ENCODE data around the gene TNNT1.
"Not testable (repeated sequence)": the region's sequence is repeated elsewhere in the genome, so short reads cannot be mapped to it uniquely, and the experiment has no call there.

Gene TNNT1

DNA sequence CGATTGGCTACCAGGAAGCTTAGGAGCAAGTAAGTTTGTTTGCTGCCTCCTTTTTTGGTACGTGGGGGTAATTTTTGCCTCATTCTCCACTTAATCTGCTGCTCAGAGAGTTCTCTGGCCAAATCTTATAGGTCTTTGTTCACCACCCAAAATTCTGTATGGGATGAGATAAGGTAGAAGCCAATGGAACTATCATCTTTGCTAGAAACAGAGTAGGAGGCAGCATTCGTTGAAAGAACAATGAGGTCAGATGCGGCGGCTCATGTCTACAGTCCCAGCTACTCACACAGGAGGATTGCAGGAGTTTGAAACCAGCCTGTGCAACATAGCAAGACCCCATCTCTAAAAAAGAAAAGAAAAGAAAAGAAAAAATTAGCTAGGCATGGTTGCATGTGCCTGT is 22.4 kb upstream of the TNNT1 start:
- no peak for FAIRE-seq
- no peak for DNase-seq (ENCODE audit: insufficient read length, low spot score)

DNA sequence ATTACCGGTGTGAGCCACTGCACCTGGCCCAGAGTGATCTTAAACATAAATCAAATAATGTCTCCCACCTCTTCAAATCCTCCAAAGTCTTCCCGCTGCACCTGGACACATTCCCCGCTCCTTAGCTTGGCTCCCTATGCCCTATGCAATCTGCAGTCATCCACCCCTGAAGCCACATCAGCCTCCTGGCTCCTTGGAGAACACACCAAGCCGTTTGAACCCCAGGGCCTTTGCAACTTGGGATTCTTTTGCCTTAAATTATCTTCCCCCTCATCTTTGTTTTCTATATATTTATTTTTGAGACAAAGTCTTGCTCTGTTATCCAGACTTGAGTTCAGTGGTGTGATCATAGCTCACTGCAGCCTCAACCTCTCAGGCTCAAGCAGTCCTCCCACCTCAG is 20.1 kb upstream of the TNNT1 start:
- no peak for FAIRE-seq
- DNase-seq (ENCODE audit: insufficient read length, low spot score): no peak

DNA sequence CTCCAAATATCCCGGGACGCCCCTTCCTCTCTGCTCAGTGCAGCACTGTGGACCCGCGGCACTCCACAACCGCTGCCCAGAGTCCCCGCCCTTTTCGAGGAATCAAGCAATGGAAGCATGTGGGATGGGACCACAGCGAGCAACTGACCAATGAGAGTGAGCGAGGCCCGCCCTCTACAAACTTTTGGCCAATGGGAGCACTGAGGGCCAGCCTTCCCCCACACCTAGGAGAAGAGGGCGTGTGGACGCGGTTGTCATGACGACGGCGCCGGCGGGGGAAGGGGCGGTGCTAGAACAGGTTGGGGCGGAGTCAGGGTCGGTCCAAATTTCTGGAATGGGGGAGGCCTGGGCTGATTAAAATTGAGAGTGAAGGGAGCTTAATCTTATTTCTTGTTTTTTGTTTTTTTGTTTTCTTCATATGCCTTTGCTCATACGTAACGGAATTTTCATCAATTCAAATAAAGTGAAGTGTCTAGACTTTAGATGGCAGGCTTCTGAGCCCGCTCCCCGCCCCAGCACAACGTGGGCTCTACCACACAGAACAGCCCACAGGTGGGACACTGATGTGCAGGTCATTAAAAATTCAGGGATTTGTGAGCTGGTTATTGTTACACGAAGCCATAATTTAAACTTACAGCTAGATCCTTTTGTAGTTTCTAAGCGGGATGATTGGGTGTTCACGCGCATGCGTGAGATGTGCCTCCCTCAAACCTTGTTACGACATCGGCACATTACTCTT is 17.7 kb upstream of the TNNT1 start, which contains the start of gene DNAAF3:
Gene DNAAF3, minus strand, starts transcription at position 84 of the 739 bp plus-strand sequence. CDS start 200 bp downstream, outside the sequence.
- peak; percentile 93 for FAIRE-seq

DNA sequence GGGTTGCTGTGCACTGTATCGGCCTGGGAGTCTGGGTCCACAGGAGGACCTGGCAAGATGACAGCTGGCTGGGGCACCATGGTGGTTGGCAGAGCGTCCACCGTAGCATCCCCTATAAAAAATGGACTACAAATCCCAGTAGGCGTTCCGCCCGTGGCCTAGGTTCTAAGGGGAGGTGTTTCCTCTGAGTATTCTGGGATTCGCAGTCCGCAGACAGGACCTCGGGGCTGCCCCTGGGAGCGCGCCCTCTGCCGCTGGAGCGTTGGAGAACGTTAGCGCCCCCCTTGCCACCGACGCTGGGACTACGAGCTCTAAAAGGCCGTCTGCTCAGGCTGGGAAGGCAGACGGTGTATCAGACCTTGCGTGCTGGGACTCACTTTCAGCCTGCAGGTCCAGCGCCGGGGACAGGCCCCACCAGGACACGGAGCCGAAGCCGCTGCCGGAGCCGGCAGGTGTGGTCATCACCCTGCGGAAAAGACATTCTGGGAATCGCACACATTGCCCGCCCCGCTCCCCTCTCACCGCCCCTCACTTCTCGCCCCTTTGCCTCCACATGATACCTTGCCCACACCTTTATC is 17.0 kb upstream of the TNNT1 start:
- DNase-seq (ENCODE audit: insufficient read length, low spot score): peak; percentile 58
- no peak for FAIRE-seq

More for the DNA sequence above, 17.7 kb upstream of the TNNT1 start, which contains the start of gene DNAAF3:
- DNase-seq (ENCODE audit: insufficient read length, low spot score): peak; percentile 97

DNA sequence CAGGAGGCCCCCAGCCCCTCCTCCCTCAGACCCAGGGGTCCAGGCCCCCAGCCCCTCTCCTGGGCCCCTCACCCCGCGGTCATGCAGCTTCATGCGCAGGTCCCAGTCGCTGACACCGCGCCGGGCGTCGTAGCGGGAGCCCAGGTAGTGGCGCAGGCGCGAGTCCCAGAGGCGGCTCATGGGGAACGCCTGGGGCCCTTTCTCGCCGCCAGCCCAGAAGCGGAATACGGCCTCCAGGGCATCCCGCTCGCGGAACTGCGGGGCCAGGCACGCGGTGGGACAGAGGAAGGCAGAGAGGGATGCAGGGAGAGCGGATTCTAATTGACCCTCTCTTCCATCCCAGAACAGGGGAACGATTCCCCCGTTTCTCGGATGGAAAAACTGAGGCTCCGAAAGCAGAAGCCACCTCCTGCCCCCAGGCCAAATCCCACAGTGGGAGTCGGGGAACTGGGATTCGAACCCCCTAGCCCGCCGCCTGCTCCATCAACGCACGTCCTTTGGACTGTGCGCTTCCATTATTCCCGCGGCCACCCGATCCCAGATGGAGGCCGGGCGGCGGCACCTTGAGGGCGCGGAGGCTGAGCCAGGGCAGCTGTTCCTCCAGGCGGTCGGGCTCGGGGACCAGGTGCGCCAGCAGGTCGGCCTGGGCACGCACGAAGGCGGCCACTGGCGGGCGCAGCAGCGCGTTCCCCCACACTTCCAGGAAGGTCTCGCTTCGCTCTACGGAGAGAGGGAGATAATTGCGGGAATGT is 12.7 kb upstream of the TNNT1 start:
- no peak for FAIRE-seq

DNA sequence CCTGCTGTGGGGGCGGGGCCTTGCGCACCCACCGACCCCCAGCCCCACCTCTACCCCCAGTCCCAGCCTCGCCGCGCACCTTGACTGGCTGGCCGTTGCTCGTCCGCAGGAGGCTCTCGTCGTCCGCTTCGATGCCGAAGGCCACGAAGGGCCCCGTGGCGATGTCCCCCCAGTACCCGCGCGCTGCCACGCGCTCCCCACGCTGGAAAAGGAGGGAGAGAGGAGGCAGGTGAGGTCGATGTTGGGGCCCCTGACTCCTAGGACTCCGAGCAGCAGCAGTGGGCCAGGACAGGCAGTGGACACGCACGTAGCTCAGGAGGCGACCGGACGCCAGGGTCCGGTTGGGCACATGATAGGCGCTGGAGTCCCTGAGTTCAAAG is 12.0 kb upstream of the TNNT1 start:
- FAIRE-seq (no peak), DNase-seq (ENCODE audit: insufficient read length, low spot score) (no peak)

More for the DNA sequence above, 12.7 kb upstream of the TNNT1 start:
- DNase-seq (ENCODE audit: insufficient read length, low spot score): no peak

DNA sequence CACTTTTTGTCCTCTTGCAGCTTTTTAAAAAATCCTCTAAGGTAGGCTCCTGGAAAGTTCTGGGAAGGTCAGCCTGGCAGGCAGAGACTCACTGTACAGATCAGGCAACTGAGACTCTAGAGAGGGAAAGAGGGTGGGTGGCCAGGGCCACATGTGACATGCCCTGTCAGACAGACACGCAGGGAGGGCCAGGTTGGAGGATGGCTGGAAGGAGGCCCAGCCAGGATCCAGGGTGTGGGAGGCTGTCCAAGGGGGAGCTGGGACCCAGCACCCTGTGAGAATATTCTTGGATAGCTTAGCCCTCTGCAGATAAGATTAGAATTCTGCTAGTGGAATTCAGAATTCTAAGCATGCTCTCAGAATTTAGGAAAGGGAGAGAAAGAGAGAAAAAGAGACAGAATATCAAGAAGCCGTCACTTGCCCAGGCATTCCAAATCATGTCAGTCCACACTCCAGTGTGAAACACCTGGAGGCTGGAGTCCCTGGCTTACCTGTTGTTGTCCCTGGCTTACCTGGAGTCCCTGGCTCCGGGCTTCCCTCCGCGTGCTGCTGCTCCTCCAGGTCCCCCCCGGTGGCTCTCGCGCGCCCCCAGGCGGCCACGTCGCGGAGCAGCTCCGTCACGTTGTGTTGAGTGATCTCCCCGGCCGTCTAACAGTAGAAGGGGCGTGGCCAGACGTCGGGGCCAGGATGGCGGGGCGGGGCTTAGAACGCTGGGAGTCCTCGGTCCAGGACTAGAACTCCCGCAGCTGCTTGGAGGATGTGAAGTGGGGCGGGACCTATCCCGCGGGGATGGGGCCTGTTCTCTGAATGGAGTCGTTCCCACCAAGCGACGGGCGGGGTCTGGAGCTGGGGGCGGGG is 11.4 kb upstream of the TNNT1 start:
- FAIRE-seq (peak; percentile 89), DNase-seq (ENCODE audit: insufficient read length, low spot score) (peak; percentile 98)

DNA sequence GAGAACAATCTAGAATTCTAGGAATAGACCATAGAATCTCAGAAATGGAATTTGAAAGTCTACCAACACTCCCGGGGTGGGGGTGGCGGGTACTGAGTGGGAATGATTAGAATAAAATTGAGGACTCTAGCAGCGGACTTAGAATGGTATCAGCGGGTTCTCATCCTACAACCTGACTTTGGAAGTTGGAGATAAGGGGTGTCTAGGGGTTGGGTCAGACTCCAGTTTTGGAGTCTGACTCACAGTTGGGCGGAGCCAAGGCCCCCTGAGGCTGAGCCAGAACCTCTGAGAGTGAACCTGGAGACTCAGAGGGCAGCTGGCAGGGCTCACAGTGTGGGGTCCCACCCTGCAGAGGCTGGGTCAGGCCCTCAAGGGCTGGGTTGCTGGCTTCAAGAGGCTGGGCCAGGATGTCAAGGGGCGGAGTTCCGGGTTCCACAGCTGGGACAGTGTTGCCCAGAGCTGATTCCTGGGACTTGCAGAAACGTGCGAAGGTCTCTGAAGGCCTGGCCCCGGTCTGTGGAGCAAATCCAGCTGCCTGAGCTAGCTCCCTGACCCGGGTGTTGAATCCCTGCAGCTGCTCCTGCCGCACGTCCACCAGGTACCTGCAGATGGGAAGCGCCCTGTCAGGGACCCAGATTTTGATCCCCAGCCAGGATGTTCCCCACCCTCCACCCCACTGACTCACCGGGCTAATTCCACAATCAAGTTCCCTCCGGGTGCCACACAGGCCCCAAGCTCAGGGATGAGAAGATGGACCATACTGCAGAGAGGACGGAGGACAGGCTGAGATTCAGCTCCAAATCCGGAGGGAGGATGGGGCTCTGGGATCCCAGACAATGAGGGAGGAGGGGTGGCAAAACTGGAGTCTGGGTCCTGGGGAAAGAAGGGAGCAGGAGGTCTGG is 10.1 kb upstream of the TNNT1 start:
- DNase-seq (ENCODE audit: insufficient read length, low spot score): no peak
- FAIRE-seq: no peak

DNA sequence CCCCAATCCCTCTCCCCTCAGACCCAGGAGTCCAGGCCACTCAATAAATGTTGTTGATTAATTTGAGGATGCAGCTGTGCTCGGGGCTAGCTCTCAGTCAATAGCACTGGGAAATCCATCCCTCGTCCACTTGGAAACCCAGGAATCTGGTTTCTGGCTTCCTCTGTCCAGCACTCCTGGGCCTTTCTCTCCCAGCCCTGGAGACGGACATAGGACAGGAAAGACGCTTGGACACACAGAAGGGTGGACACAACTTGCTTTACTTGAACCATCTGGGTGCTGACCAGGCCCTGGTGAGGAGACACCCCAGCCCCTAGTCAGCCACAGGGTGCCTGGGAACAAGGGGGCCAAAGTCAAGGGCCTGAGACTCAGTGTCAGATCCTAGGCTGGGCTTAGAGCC is 9.4 kb upstream of the TNNT1 start:
- DNase-seq (ENCODE audit: insufficient read length, low spot score): no peak
- no peak for FAIRE-seq

DNA sequence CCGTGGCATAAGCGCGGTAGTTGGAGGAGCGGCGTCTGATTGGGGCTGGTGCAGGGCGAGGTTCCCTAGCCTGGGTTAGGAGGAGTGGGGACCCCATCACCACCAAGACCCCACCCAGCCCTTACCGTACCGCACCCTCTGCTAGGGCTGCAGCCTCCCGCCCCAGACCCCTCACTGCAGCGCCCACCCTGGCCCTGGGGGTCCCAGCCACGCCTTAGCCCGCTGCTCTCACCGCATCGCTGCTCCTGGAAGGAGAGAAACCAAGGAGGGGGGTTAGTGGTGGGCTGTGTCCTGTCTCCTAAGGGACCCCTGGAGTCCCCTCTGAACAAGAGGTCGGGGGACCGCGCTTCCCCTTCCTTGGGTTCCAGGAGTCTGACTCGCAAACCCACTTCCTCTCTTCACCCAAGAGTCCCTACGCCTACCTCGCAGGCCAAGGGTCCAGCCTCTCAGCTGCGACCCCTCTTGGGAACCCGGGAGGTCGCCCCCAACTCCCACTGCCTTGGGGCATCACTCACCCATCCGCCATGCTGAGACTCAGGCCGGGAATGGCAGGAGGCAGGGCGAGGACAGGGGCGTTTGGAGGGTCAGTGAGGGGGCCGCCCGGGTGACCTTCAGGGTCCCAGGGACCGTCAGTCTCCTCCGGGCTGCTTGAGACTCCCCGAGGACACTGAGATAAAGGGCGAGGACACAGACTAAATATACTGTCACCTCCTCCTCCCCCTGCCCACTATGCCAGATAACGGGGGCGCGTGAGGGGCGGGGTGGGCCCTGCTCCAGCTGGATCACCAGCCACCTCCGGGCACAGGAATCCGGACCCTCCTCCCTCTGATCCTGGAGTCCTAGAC is 8.3 kb upstream of the TNNT1 start, which contains the start of gene TNNI3:
Gene TNNI3, minus strand, starts transcription at position 669 of the 845 bp plus-strand sequence. Its CDS starts 143 bp downstream, at position 526.
- FAIRE-seq (no peak), DNase-seq (ENCODE audit: insufficient read length, low spot score) (no peak)

DNA sequence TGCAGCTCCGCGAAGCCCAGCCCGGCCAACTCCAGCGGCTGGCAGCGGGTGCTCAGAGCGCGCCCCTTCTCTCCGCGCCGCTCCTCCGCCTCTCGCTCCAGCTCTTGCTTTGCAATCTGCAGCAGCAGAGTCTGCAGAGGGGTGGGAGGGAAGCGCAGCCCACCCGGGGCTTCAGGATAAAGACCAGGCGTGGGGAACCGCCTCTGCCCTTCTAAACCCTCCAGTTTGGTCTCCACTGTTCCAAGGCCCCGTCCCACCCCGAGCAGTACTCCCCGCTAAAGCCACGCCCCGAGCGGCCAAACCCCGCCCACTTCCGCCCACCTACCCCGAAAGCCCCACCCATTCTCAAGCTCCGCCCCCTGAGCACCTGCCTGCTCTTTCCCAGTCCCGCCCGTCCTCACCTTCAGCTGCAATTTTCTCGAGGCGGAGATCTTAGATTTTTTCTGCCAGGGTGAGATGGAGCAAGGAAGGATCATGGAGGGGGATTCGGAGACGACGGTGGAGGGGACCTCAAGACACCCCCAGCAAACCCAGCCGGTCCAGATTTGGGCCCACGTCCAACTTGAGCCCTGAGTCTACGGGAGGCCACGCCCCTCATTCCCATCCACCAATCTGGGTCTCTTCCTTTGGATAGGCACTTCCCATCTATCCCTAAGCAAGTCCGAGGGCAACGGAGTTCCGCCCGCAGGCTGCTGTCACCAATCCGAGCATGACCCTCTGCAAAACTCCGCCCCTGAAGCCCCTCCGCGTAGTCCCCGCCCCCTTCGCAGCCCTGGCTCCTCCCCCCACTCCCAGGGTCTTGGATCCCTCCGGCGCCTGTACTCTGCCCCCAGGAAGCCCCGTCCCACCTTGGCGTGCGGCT is 7.4 kb upstream of the TNNT1 start:
- DNase-seq (ENCODE audit: insufficient read length, low spot score): no peak
- FAIRE-seq: no peak

DNA sequence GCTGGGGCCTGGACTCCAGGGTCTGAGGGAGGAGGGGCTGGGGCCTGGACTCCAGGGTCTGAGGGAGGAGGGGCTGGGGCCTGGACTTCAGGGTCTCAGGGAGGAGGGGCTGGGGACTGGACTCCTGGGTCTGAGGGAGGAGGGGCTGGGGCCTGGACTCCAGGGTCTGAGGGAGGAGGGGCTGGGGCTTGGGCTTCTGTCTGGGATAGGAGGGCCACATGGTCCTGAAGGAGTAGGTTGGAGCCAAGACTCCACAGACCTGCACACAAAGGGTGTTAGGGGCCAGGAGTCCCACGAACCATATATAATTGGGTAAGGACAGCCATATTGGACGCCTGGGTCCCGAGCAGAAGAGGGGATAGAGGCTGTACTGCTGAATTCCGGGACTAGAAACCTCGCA is 6.8 kb upstream of the TNNT1 start:
- DNase-seq (ENCODE audit: insufficient read length, low spot score); FAIRE-seq: not testable (repeated sequence)

DNA sequence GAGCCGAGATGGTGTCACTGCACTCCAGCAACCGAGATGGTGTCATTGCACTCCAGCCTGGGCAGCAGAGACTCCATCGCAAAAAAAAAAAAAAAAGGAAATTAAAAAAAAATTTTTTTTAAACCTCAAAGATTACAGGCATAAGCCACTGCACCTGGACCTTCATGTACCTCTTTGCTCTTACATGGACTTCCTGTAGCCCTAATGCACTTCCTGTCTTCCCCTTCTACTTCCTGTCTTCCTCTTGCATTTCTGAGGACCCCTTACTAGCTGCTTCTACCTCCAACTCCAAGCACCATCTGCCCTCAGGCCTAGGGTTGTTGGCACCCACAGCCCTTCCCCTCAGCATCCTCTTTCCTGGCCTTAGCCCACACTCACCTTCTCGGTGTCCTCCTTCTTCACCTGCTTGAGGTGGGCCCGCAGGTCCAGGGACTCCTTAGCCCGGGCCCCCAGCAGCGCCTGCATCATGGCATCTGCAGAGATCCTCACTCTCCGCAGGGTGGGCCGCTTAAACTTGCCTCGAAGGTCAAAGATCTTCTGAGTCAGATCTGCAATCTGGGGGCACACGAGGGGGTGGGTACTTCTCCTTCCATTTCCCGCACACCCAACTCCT is 4.8 kb upstream of the TNNT1 start:
- DNase-seq (ENCODE audit: insufficient read length, low spot score) (no peak), FAIRE-seq (no peak)

DNA sequence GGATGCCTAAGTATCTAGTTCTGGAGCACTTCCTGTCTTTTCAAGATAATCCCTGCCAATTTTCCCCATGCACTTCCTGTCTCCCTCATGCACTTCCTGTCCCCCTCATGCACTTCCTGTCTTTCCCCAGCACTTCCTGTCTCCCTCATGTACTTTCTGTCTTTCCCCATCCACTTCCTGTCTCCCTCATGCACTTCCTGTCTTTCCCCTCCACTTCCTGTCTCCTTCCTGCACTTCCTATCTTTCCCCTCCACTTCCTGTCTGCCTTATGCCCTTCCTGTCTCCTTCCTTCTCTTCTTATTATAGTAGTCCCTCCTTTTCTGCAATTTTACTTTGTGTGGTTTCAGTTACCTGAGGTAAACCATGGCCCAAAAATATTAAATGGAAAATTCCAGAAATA is 3.0 kb upstream of the TNNT1 start:
- FAIRE-seq: no peak

DNA sequence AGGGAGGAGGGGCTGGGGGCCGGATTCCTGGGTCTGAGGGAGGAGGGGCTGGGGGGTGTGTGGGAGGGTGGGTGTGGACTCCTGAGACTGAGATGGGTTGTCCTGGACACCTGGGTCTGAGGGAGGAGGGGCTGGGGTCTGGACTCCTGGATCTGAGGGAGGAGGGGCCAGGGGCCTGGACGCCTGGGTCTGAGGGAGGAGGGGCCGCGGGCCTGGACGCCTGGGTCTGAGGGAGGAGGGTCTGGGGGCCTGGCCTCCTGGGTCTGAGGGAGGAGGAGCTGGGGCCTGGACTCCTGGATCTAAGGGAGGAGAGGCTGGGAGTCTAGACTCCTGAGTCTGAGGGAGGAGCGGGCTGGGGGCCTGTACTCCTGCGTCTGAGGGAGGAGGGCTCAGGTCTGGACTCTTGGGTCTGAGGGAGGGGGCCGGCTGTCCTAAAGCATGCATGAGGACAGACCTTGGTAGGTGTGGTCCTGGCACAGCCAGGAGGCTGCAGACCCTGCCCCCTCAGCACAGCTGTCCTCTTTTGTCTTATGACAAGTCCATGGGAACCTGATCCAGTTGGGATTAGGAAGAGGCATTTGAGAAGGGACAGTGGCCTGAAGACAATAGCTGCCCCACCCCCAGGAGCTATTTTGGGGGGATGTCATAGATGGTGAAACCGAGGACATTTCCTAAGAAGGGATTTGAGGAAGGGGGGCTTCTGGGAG is 1.3 kb downstream of the TNNT1 start:
- DNase-seq (ENCODE audit: insufficient read length, low spot score): no peak
- no peak for FAIRE-seq

More for the DNA sequence above, 3.0 kb upstream of the TNNT1 start:
- no peak for DNase-seq (ENCODE audit: insufficient read length, low spot score)

DNA sequence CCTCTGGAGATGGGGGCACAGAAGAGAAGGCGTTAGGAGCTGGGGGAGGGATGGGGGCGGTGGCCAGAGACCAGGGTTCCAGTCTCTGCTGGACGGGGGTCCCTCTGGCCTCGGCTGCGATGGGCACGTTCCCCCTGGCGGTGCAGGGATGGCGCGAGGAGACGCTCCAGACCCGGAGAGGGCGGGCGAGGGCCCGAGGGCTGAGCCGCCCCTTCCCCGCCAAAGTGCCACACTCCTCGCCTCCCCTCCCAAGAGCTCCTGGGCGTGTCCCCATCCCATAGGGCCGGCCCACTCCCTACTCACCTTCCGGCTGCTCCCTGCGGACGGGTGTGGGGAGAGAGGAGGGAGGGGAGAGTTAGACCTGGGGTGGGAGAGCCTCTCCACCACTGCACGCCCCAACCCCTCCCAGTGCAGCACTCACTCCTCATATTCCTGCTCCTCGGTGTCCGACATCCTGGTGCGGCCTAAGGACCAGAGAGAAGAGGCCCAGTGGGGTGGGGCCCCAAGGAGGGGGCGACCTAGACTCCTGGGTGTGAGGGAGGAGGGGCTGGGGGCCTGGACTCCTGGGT is 2.2 kb downstream of the TNNT1 start:
- no peak for FAIRE-seq
- no peak for DNase-seq (ENCODE audit: insufficient read length, low spot score)

Measured in GM19239 (cell line).